ENCODE measurements around the gene DAP. TPM values are rescaled to one million over a fixed set of nuclear protein-coding genes. Genes with fewer than 3 reads are reported as not detected.

The DAP gene
- total and polyA plus RNA-seq, 2 experiments from 2014 or later = 35.7 to 37.6 TPM

DNA sequence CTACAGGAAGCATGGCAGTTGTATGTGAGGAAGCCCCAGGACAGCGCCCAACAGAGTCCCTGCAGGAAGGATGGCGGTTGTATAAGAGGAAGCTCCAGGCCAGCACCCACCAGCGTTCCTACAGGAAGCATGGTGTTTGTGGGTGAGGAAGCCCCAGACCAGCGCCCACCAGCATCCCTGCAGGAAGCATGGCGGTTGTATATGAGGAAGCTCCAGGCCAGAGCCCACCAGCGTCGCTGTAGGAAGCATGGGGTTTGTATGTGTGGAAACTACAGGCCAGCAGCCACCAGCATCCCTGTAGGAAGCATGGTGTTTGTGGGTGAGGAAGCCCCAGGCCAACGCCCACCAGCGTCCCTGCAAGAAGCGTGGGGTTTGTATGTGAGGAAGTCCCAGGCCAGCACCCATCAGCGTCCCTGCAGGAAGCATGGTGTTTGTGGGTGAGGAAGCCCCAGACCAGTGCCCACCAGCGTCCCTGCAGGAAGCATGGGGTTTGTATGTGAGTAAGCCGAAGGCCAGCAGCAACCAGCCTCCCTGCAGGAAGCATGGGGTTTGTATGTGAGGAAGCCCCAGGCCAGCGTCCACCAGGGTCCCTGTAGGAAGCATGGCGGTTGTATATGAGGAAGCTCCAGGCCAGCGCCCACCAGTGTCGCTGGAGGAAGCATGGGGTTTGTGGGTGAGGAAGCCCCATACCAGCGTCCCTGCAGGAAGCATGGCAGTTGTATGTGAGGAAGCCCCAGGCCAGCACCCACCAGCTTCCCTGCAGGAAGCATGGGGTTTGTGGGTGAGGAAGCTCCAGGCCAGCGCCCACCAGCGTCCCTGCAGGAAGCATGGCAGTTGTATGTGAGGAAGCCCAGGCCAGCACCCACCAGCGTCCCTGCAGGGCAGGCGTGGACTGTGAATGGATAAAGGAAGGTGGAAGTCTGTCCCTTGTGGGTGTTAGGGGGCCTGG is 79.0 kb downstream of the DAP start:
- Mint-ChIP-seq H3K27me3 (ENCODE audit: insufficient read depth, low read depth, poor library complexity) (peaks cover under 1% of the 10 kb centered on the region), H3K9me3 (peaks cover 11% of the 10 kb centered on the region; the same call in 2 of the 3 replicates), H3K4me1 (peaks cover 18% of the 10 kb centered on the region), H3K27ac (peak overlapping the region; percentile 43; the same call in 1 of the 2 replicates), H3K4me3 (no peak overlapping the region), H3K36me3 (ENCODE audit: low read depth) (peaks cover 33% of the 10 kb centered on the region)
- H2AFZ ChIP-seq = no peak overlapping the region
- no peak overlapping the region for H3K27ac ChIP-seq (ENCODE audit: low read depth)
- H3K79me2 ChIP-seq (replicated peaks; ENCODE audit: insufficient read depth) = no peaks in the 10 kb centered on the region
- no peaks in the 10 kb centered on the region for H3K36me3 ChIP-seq (ENCODE audit: insufficient read depth)
- no peak overlapping the region for H3K4me2 ChIP-seq
- no peaks in the 10 kb centered on the region; the same call in 1 of the 2 replicates for H4K20me1 ChIP-seq (replicated peaks; ENCODE audit: insufficient read depth)
- TF ChIP-seq, protein P1, sequence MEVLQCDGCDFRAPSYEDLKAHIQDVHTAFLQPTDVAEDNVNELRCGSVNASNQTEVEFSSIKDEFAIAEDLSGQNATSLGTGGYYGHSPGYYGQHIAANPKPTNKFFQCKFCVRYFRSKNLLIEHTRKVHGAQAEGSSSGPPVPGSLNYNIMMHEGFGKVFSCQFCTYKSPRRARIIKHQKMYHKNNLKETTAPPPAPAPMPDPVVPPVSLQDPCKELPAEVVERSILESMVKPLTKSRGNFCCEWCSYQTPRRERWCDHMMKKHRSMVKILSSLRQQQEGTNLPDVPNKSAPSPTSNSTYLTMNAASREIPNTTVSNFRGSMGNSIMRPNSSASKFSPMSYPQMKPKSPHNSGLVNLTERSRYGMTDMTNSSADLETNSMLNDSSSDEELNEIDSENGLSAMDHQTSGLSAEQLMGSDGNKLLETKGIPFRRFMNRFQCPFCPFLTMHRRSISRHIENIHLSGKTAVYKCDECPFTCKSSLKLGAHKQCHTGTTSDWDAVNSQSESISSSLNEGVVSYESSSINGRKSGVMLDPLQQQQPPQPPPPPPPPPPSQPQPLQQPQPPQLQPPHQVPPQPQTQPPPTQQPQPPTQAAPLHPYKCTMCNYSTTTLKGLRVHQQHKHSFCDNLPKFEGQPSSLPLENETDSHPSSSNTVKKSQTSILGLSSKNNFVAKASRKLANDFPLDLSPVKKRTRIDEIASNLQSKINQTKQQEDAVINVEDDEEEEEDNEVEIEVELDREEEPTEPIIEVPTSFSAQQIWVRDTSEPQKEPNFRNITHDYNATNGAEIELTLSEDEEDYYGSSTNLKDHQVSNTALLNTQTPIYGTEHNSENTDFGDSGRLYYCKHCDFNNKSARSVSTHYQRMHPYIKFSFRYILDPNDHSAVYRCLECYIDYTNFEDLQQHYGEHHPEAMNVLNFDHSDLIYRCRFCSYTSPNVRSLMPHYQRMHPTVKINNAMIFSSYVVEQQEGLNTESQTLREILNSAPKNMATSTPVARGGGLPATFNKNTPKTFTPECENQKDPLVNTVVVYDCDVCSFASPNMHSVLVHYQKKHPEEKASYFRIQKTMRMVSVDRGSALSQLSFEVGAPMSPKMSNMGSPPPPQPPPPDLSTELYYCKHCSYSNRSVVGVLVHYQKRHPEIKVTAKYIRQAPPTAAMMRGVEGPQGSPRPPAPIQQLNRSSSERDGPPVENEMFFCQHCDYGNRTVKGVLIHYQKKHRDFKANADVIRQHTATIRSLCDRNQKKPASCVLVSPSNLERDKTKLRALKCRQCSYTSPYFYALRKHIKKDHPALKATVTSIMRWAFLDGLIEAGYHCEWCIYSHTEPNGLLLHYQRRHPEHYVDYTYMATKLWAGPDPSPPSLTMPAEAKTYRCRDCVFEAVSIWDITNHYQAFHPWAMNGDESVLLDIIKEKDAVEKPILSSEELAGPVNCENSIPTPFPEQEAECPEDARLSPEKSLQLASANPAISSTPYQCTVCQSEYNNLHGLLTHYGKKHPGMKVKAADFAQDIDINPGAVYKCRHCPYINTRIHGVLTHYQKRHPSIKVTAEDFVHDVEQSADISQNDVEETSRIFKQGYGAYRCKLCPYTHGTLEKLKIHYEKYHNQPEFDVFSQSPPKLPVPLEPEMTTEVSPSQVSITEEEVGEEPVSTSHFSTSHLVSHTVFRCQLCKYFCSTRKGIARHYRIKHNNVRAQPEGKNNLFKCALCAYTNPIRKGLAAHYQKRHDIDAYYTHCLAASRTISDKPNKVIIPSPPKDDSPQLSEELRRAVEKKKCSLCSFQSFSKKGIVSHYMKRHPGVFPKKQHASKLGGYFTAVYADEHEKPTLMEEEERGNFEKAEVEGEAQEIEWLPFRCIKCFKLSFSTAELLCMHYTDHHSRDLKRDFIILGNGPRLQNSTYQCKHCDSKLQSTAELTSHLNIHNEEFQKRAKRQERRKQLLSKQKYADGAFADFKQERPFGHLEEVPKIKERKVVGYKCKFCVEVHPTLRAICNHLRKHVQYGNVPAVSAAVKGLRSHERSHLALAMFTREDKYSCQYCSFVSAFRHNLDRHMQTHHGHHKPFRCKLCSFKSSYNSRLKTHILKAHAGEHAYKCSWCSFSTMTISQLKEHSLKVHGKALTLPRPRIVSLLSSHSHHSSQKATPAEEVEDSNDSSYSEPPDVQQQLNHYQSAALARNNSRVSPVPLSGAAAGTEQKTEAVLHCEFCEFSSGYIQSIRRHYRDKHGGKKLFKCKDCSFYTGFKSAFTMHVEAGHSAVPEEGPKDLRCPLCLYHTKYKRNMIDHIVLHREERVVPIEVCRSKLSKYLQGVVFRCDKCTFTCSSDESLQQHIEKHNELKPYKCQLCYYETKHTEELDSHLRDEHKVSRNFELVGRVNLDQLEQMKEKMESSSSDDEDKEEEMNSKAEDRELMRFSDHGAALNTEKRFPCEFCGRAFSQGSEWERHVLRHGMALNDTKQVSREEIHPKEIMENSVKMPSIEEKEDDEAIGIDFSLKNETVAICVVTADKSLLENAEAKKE (CRISPR knock-in tag; IDR thresholded peaks at IDR 0.05) = no peak
- TF ChIP-seq NANOG (IDR thresholded peaks at IDR 0.05; ENCODE audit: borderline replicate concordance) = no peak
- TF ChIP-seq ZNF331 (CRISPR knock-in tag; IDR thresholded peaks at IDR 0.05; ENCODE audit: low read depth) = no peak
- no peaks in the 10 kb centered on the region for H3K9me2 ChIP-seq (ENCODE audit: insufficient read depth)
- peaks cover 16% of the 10 kb centered on the region for H3K4me1 ChIP-seq (ENCODE audit: insufficient read depth)
- no peaks in the 10 kb centered on the region for H3K27me3 ChIP-seq (ENCODE audit: insufficient read depth)
- no peak for ATAC-seq
- no peaks in the 10 kb centered on the region for H3F3A ChIP-seq (replicated peaks; ENCODE audit: low read depth)
- H3K4me3 ChIP-seq = no peak overlapping the region
- DNase-seq (ENCODE audit: low spot score) = no peak
